ENCODE results near the gene ABCB11.

ABCB11 gene

DNA sequence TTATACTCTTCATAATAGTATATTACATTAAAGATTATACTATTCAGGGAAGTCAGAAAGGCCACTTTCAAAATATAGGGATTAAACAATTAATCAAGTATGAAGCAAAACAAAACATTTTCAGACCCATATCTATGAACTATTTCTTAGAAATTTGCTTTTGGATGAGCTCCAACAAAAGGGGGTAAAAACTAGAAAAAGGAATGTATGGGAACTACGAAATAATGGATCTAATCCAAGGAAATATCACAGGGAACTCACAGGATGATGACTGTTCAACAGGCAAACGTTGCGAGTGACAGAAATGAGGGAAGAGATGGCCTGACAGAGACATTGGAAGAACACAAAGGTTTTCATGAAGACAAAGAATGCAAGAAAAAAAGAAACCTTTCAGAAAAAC is 102.1 kb downstream of the ABCB11 start:
- no peak for DNase-seq (ENCODE audit: low read depth)
- TF ChIP-seq, protein P1, sequence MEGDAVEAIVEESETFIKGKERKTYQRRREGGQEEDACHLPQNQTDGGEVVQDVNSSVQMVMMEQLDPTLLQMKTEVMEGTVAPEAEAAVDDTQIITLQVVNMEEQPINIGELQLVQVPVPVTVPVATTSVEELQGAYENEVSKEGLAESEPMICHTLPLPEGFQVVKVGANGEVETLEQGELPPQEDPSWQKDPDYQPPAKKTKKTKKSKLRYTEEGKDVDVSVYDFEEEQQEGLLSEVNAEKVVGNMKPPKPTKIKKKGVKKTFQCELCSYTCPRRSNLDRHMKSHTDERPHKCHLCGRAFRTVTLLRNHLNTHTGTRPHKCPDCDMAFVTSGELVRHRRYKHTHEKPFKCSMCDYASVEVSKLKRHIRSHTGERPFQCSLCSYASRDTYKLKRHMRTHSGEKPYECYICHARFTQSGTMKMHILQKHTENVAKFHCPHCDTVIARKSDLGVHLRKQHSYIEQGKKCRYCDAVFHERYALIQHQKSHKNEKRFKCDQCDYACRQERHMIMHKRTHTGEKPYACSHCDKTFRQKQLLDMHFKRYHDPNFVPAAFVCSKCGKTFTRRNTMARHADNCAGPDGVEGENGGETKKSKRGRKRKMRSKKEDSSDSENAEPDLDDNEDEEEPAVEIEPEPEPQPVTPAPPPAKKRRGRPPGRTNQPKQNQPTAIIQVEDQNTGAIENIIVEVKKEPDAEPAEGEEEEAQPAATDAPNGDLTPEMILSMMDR (IDR thresholded peaks at IDR 0.05; ENCODE audit: insufficient read depth, low read depth, low read length, missing control alignments) = no peak
- H3K4me3 ChIP-seq (ENCODE audit: low read depth, low read length) = no peak overlapping the region

DNA sequence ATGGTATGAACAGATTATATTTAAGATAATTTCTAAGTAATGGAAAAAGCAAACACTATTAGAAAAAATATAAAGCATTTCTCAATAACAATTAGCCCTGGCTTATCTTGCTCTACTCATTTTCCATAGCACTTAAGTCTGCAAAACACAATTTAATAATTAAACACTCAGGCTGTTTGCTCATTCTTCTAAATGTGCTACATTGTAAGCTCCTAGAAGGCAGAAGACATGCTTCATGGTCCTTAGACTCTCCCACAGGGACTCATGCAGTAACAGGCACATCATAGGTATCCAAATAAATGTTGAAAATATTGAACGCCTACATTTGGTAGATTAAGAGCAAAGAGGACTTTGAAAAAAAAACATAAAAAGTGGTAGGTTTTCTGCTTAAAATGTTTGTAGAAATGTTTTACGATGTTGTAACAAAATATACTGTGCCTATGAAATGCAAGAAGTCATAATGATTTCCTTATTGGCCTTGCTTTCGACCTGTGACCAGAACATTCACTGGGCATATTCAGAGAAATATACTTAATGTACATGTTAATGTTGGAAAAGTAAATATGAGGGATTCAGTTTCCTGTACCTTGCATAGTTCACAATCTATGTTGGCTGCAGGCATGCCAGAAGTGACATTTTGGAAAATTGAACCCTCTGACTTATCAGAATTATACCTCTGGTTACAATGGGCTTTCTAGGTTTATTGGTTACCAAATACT is 102.9 kb downstream of the ABCB11 start:
- TF ChIP-seq, protein P1 (IDR thresholded peaks at IDR 0.05; ENCODE audit: insufficient read depth, low read depth, low read length, missing control alignments) = no peak
- H3K4me3 ChIP-seq (ENCODE audit: low read depth, low read length) = no peak overlapping the region
- no peak for DNase-seq (ENCODE audit: low read depth)

DNA sequence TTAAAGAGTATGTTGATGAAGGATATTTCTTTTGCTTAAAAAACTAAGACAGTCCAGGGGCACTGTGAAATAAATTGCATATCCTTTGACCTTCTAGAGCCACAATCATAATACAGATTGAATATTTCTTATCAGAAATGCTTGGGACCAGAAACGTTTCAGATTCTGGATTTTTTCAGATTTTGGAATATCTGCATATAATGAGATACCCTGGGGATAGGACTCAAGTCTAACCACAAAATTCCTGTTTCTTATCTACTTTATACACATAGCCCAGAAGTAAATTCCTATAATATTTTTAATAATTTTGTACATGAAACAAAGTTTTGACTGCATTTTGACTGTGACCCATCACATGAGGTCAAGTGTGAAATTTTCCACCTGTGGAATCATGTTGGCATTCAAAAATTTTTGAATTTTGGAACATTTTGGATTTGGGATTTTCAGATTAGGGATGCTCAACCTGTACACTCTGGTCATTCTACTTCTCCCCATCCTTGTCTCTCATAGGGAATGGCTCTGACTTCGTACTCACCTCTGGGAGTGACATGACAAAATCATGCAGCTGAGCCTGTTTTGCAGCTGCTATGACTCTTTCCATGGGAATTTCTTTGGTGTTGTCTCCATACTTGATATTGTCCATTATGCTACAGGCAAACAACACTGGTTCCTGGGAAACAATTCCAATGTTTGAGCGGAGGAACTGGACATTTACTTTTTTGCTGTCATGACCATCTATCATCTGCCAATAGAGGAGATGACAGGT is 104.3 kb downstream of the ABCB11 start:
- no peak for DNase-seq (ENCODE audit: low read depth)
- TF ChIP-seq, protein P1 (IDR thresholded peaks at IDR 0.05; ENCODE audit: insufficient read depth, low read depth, low read length, missing control alignments) = no peak
- H3K4me3 ChIP-seq (ENCODE audit: low read depth, low read length) = no peak overlapping the region

DNA sequence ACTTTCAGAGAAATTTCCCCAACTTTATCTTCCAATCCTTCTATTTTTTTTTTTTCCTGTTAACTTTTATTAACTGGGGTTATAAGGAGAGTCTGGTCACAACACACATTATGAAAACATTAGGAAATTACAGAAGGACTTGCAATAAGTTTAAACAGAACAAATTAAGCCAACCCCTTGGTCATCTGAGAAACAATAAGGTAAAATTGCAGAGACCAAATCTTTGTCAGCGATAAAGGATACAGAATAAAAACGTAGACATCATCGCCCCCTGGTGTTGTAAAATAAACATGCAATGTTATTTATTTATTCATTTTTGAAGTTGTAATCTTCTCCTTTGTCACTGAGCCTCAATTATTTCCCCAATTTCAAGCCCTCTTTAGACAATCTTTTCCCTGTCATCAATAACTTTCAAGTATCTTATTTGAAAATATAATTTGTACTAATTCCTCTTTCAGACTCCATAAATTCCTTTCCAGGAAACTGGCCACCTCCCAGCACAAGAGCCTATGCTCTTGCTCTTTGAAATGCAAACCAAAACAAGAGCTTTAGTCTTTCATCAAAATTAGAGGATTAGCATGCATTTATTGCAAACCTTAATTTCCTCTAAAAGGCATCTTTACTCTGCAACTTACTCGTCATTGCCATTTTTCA is 110.5 kb downstream of the ABCB11 start:
- H3K4me3 ChIP-seq (ENCODE audit: low read depth, low read length) = no peak overlapping the region
- TF ChIP-seq, protein P1 (IDR thresholded peaks at IDR 0.05; ENCODE audit: insufficient read depth, low read depth, low read length, missing control alignments) = peak; percentile 43
- peak; percentile 45 for DNase-seq (ENCODE audit: low read depth)

DNA sequence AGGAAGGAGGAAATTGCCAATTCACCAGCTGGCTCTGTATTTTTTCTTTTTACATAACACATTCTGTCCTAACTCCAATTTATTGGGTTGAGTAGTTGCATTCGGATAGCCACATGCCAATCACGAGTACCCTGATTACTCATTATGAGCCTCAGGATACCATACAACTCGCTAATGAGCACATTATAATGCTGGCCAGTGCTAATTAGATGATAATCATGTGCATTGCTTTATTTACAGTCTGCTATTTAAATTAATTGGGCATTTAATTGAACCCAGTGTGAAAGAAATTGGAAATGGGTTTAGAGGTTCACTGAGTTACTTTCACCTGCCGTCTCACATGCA is 114.8 kb downstream of the ABCB11 start:
- TF ChIP-seq, protein P1 (IDR thresholded peaks at IDR 0.05; ENCODE audit: insufficient read depth, low read depth, low read length, missing control alignments) = no peak
- no peak overlapping the region for H3K4me3 ChIP-seq (ENCODE audit: low read depth, low read length)
- no peak for DNase-seq (ENCODE audit: low read depth)

DNA sequence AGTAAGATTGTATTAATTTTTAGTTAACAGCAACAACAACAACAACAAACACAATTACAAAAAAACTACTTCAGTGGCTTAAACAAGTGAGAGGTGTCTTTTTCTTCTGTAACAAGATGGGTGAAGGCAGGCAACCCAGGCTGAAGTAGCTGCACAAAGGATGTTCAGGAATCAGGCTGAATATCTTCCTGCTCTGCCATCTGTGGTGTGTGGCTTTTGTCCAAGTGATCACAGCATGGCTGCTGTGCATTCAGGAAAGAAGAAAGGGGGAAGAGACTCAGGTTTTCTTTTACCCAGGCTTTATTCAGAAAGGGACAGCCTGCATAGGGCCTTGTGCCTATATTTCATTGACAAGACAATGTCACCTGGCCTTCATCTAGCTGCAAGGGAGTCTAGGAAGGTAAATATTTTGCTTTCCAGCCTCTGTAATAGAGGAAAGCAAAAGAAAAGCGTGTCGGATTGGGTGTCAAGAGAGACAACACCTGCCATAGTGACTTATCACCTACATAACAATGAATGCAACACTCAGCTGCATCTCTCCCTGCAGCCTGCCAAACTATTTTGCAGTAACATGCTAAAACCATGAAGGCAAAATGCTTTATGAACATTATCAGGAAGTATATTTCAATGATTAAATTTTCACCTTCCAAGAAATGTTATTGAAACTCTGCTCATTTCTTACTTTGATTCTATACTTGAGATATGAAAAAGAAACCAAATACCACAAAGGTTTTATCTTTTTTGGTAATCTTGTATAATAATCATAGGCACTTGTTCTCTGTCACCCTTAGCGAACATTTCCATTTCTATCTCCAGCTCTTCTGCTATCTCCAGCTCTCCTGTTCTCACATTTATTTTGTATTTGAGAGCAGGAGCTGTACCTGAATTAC is 115.4 kb downstream of the ABCB11 start:
- no peak for DNase-seq (ENCODE audit: low read depth)
- no peak overlapping the region for H3K4me3 ChIP-seq (ENCODE audit: low read depth, low read length)
- TF ChIP-seq, protein P1 (IDR thresholded peaks at IDR 0.05; ENCODE audit: insufficient read depth, low read depth, low read length, missing control alignments) = no peak
